Nephron (organoid): ENCODE results near the gene PTGER2.

Experiments used
- H3K27ac Mint-ChIP-seq, 3 experiments: 2 replicates each; pipeline ENCODE4 v1.8.0; 2020; ENCODE audit warnings: mixed read lengths in 3 of 3, mild to moderate bottlenecking in 2 of 3, moderate library complexity in 1 of 3
- H3K27me3 Mint-ChIP-seq: 2 replicates; pipeline ENCODE4 v1.8.0; 2021; ENCODE audit warnings: low read depth, mild to moderate bottlenecking, moderate library complexity, mixed read lengths
- H3K36me3 Mint-ChIP-seq: 2 replicates; pipeline ENCODE4 v1.8.0; 2020; ENCODE audit warnings: low read depth, mixed read lengths
- H3K4me1 Mint-ChIP-seq: 2 replicates; pipeline ENCODE4 v1.8.0; 2020; ENCODE audit warnings: mixed read lengths
- H3K4me3 Mint-ChIP-seq, 3 experiments: 2 replicates each; pipeline ENCODE4 v1.8.0; 2020; ENCODE audit warnings: mild to moderate bottlenecking in 3 of 3, mixed read lengths in 3 of 3, moderate library complexity in 2 of 3
- H3K9me3 Mint-ChIP-seq: 2 replicates; pipeline ENCODE4 v1.8.0; 2020; ENCODE audit warnings: mixed read lengths
- CTCF ChIP-seq, 3 experiments: fragments of 200-600 bp; sonication (generic); IDR thresholded peaks; one replicate each; pipeline ENCODE4 v1.5.0; 2021; ENCODE audit warnings: antibody characterized with exemption in 3 of 3; ENCODE audit not compliant: unreplicated experiment in 3 of 3

Gene PTGER2

GRCh38 chr14:52370406-52370935 lies 56.4 kb downstream of the PTGER2 start:
- no peak overlapping the region for H3K27ac Mint-ChIP-seq
- peaks cover 17% of the 10 kb centered on the region for H3K9me3 Mint-ChIP-seq
- peaks cover 4% of the 10 kb centered on the region for H3K36me3 Mint-ChIP-seq
- no peak overlapping the region for H3K4me3 Mint-ChIP-seq
- H3K4me1 Mint-ChIP-seq = peaks cover 2% of the 10 kb centered on the region
- TF ChIP-seq CTCF (IDR thresholded peaks at IDR 0.05; ENCODE audit: unreplicated experiment in 3 of 3) = no peak
- H3K27me3 Mint-ChIP-seq = no peaks in the 10 kb centered on the region

- H3K36me3 Mint-ChIP-seq = peaks cover 4% of the 10 kb centered on the region
- H3K27ac Mint-ChIP-seq = no peak overlapping the region
- peaks cover 5% of the 10 kb centered on the region for H3K27me3 Mint-ChIP-seq
- H3K4me1 Mint-ChIP-seq = no peaks in the 10 kb centered on the region
- no peak overlapping the region for H3K4me3 Mint-ChIP-seq
- H3K9me3 Mint-ChIP-seq = peaks cover 44% of the 10 kb centered on the region
- TF ChIP-seq CTCF (IDR thresholded peaks at IDR 0.05; ENCODE audit: unreplicated experiment in 3 of 3) = no peak
These were observed 63.8 kb downstream of the PTGER2 start for GRCh38 chr14:52377940-52378339.
